ENCODE results near the gene TMEM250. TPM values are rescaled to one million over a fixed set of nuclear protein-coding genes. Genes with fewer than 3 reads are reported as not detected.

TMEM250 gene
- total RNA-seq, 1 experiment from 2014 or later = 34.0 TPM

DNA sequence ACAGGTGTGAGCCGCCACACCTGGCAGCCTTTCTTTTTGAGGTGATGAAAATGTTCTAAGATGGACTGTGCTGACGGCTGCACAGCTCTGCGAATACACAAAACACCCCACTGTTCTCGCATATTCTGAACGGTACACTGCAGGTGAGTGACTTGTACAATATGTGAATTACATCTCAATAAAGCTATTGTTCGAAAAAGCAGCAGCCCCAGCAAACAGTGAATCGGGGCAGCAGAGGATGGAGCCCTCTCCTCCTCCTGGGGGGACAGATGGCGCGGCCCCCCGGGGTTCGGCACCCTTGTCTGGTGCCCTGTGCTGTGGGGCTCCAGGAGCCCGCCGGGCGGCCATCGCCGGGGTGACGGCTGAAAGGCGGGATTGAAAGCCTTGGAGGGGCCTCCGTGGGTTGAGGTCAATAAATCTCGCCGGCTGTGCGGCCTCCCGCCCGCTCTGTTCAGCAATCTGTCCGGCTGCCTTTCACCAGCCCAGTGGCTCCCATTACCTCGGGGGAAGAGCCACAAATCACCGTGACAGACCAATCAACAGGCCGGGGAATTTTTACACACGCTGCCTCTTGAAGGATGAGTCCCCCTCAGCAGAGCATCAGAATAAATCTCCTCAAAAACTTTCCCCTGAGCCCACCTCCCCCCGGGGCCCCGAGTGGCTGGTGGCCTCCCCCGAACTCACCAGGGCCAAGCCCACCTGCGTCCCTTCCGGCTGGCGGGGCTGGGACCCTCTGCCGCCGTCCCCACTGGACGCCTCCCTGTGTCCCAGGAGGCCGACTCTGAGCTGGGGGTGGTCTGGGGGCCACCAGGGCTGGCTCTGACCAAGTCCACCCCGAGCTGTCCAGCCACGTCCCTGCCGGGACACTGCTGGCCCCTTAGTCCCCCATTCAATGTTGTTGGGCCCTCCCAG lies 37.8 kb upstream of the TMEM250 start:
- no peak for TF ChIP-seq TCF7L2 (IDR thresholded peaks at IDR 0.05; ENCODE audit: low read depth, low read length)
- no peak for TF ChIP-seq SIN3A (IDR thresholded peaks at IDR 0.05; ENCODE audit: borderline replicate concordance, insufficient read depth, low read depth, low read length)
- TF ChIP-seq POLR2AphosphoS5 (IDR thresholded peaks at IDR 0.05; ENCODE audit: low read depth, low read length) = no peak
- no peak for TF ChIP-seq CTCF (IDR thresholded peaks at IDR 0.05)
- no peaks in the 10 kb centered on the region for H3K27me3 ChIP-seq (ENCODE audit: control insufficient read depth, insufficient read depth, low read length)
- no TSS peak for BruUV-seq (replicated peaks)
- ChIA-PET POLR2A (interaction anchor here (0.6 kb wide), 1 partner anchor 1624 kb away, joined by 3 read pairs; no protein-coding TSS in a partner anchor), CTCF (interaction anchor here (0.6 kb wide), 1 partner anchor 34 kb away, joined by 3 read pairs; no protein-coding TSS in a partner anchor)
- H3K4me1 ChIP-seq (ENCODE audit: control insufficient read depth, insufficient read depth, low read length) = no peaks in the 10 kb centered on the region
- no peak for ATAC-seq
- H3K4me3 ChIP-seq (ENCODE audit: low read depth in 2 of 2, low read length in 2 of 2) = no peak overlapping the region
- in situ Hi-C loops (cut with HindIII; ENCODE audit: low pct_unique_long_range_greater_than_20kb, low sequenced_read_pairs) (no loop called here), intact Hi-C loops (cut with micrococcal nuclease; ENCODE audit: unreplicated experiment) (no loop called here)
- no peaks in the 10 kb centered on the region for H3K9me3 ChIP-seq (ENCODE audit: control insufficient read depth, insufficient read depth, low read depth, low read length)
- H3K27ac ChIP-seq (ENCODE audit: low read length) = no peak overlapping the region
- H3K36me3 ChIP-seq (ENCODE audit: control insufficient read depth, insufficient read depth, low read length) = no peaks in the 10 kb centered on the region
- no peak for DNase-seq (ENCODE audit: low read depth, low spot score)

- no peak overlapping the region for H3K4me3 ChIP-seq (ENCODE audit: low read depth in 2 of 2, low read length in 2 of 2)
- ChIA-PET POLR2A (no interaction called here), CTCF (no interaction called here)
- H3K9me3 ChIP-seq (ENCODE audit: control insufficient read depth, insufficient read depth, low read depth, low read length) = no peaks in the 10 kb centered on the region
- no peak for DNase-seq (ENCODE audit: low read depth, low spot score)
- no peaks in the 10 kb centered on the region for H3K36me3 ChIP-seq (ENCODE audit: control insufficient read depth, insufficient read depth, low read length)
- TF ChIP-seq REST (IDR thresholded peaks at IDR 0.05; ENCODE audit: insufficient read depth in 1 of 2, low read depth in 2 of 2, low read length in 1 of 2) (no peak), TCF7L2 (IDR thresholded peaks at IDR 0.05; ENCODE audit: low read depth, low read length) (no peak), CTCF (IDR thresholded peaks at IDR 0.05) (no peak), SIN3A (IDR thresholded peaks at IDR 0.05; ENCODE audit: borderline replicate concordance, insufficient read depth, low read depth, low read length) (no peak), POLR2AphosphoS5 (IDR thresholded peaks at IDR 0.05; ENCODE audit: low read depth, low read length) (no peak)
- no peak overlapping the region for H3K27ac ChIP-seq (ENCODE audit: low read length)
- no peak for ATAC-seq
- no peaks in the 10 kb centered on the region for H3K4me1 ChIP-seq (ENCODE audit: control insufficient read depth, insufficient read depth, low read length)
- intact Hi-C loops (cut with micrococcal nuclease; ENCODE audit: unreplicated experiment) (no loop called here), in situ Hi-C loops (cut with HindIII; ENCODE audit: low pct_unique_long_range_greater_than_20kb, low sequenced_read_pairs) (no loop called here)
- no peaks in the 10 kb centered on the region for H3K27me3 ChIP-seq (ENCODE audit: control insufficient read depth, insufficient read depth, low read length)
- BruUV-seq (replicated peaks) = no TSS peak
These were observed 36.9 kb upstream of the TMEM250 start for GRCh38 chr9:136155576-136155975.

Data from Panc1 (cell line).